ENCODE data around the gene IL17RC. TPM values are rescaled to one million over a fixed set of nuclear protein-coding genes. Genes with fewer than 3 reads are reported as not detected.
"Not testable (repeated sequence)": the region's sequence is repeated elsewhere in the genome, so short reads cannot be mapped to it uniquely, and the experiment has no call there.

The IL17RC gene, protein sequence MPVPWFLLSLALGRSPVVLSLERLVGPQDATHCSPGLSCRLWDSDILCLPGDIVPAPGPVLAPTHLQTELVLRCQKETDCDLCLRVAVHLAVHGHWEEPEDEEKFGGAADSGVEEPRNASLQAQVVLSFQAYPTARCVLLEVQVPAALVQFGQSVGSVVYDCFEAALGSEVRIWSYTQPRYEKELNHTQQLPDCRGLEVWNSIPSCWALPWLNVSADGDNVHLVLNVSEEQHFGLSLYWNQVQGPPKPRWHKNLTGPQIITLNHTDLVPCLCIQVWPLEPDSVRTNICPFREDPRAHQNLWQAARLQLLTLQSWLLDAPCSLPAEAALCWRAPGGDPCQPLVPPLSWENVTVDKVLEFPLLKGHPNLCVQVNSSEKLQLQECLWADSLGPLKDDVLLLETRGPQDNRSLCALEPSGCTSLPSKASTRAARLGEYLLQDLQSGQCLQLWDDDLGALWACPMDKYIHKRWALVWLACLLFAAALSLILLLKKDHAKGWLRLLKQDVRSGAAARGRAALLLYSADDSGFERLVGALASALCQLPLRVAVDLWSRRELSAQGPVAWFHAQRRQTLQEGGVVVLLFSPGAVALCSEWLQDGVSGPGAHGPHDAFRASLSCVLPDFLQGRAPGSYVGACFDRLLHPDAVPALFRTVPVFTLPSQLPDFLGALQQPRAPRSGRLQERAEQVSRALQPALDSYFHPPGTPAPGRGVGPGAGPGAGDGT
- total RNA-seq (2014; rRNA removed; shearing (Covaris generic)): 49.0 and 49.1 TPM in 2 replicates
- 70.7 and 72.3 TPM in 2 replicates for polyA plus RNA-seq (2015; cell fraction: cytosol; rRNA removed)
- 123 and 131 TPM in 2 replicates for polyA plus RNA-seq (2015; cell fraction: nucleus; rRNA removed)

DNA sequence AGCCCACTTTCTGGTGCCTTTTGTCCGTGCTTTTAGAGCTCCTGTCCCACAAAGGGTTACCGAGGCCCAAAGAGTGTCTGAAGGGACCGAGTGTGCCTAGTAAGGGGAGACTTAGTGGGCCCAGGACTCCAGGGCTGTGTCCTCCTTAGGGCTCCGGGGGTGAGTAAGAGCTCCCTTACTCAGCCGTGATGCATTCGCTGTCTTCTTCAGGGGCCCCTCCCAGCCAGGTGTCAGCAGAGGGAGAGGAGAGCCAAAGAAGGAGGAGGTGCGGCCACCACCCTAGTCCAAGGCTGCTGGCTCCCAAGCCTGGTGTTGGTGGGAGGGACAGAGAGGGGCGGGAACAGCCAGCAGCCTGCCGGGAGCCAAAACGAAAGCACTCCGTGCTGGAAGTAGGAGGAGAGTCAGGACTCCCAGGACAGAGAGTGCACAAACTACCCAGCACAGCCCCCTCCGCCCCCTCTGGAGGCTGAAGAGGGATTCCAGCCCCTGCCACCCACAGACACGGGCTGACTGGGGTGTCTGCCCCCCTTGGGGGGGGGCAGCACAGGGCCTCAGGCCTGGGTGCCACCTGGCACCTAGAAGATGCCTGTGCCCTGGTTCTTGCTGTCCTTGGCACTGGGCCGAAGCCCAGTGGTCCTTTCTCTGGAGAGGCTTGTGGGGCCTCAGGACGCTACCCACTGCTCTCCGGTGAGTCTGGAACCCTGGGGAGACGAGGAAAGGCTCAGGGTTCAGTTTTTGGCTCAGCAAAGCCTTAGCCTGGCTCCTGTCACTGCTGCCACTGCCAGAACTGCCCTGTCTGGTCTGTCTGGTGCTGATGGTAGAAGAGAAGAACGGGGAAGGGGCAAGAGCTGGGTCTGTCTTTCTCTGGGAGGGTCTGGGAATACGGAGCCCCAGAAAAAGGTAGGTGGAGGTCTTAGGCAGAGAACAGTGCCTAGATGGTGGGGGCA, at the start of gene IL17RC:
TSS of gene IL17RC (plus strand) at position 365 of the 947 bp plus-strand sequence. CDS start at position 583, 218 bp downstream.
- in situ Hi-C loops (cut with HindIII; ENCODE audit: low pct_unique_long_range_greater_than_20kb, low sequenced_read_pairs): no loop called here
- peak; percentile 81 for DNase-seq (ENCODE audit: low read depth, low spot score)

DNA sequence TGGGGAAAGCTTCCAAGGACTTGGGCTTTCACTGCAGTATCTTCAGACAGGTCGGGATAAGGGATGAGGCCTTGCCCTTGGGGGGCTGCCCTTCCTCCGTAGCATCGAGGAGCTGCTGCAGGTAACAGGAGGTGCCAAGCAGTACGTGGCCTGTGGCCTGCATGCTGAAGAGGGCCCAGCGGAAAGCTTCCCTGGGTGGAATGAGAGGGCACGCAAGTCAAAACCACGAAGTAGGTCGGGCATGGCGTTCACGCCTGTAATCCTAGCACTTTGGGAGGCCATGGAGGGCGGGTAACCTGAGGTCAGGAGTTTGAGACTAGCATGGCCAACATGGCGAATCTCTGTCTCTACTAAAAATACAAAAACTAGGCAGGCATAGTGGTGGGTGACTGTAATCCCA, 49.8 kb upstream of the IL17RC start:
- no peak for DNase-seq (ENCODE audit: low read depth, low spot score)
- in situ Hi-C loops (cut with HindIII; ENCODE audit: low pct_unique_long_range_greater_than_20kb, low sequenced_read_pairs): no loop called here

DNA sequence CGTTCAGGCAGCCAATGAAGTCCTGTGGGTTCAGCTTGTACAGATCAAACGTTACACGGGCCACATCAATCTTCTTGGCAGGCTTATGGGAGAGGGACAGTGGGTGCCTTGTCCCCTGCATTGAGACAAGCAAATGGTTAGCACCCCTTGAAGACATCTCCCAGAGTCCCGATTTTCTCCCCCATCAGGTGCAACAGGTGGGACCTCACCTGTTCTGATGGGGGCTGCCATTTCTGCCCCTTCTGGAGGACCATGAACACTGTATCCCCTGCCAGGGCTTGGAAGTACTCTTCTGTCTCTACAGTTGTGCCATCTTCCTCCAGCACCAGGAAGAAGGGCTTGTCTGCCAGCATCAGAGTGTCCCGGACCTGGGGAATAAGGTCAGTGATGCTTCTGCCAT, 46.9 kb upstream of the IL17RC start:
- DNase-seq (ENCODE audit: low read depth, low spot score): no peak
- in situ Hi-C loops (cut with HindIII; ENCODE audit: low pct_unique_long_range_greater_than_20kb, low sequenced_read_pairs): no loop called here

DNA sequence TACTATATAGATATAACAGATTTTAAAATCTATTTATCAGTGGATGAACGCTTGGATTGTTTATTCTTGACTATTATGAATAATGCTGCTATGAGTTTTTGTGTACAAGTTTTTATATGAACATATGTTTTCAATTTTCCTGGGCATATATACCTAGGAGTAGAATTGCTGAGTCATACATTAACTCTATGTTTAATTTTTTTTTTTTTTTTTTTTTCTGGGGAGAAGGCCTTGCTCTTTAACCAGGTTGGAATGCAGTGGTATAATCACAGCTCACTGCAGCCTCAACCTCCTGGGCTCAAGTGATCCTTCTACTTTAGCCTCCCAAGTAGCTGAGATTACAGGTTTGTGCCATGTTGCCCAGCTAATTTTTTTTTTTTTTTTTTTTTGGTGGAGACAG, 45.9 kb upstream of the IL17RC start:
- in situ Hi-C loops (cut with HindIII; ENCODE audit: low pct_unique_long_range_greater_than_20kb, low sequenced_read_pairs): no loop called here
- no peak for DNase-seq (ENCODE audit: low read depth, low spot score)

DNA sequence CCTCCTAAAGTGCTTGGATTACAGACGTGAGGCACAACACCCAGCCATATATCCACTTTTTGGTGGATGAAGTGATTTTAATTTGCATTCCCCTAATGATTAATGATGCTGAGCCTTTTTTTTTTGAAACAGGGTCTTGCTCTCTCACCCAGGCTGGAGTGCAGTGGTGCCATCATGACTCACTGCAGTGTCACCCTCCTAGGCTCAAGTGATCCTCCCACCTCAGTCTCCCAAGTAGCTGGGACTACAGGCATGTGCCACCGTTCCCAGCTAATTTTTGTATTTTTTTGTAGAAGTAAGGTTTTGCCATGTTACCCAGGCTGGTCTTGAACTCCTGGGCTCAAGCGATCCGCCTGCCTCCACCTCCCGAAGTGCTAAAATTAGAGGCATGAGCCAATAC, 44.8 kb upstream of the IL17RC start:
- in situ Hi-C loops (cut with HindIII; ENCODE audit: low pct_unique_long_range_greater_than_20kb, low sequenced_read_pairs); DNase-seq (ENCODE audit: low read depth, low spot score): not testable (repeated sequence)

DNA sequence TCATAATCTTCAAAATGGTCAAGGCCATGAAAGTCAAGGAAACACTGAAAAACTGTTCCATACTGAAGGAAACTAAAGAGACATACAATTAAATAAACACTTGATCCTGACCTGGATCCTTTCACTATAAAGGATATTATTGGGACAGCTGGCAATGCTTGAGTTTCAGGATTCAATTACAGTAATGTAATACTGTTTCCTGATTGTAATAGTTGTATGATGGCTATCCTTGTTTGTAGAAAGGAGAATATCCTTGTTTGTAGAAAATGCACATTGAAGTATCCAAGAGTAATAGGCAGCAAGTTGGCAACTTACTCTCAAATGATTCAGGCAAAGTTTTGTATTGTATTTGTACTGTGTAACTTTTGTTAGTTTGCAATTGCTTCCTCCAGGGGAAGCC, 41.5 kb upstream of the IL17RC start:
- in situ Hi-C loops (cut with HindIII; ENCODE audit: low pct_unique_long_range_greater_than_20kb, low sequenced_read_pairs): no loop called here
- DNase-seq (ENCODE audit: low read depth, low spot score): no peak

DNA sequence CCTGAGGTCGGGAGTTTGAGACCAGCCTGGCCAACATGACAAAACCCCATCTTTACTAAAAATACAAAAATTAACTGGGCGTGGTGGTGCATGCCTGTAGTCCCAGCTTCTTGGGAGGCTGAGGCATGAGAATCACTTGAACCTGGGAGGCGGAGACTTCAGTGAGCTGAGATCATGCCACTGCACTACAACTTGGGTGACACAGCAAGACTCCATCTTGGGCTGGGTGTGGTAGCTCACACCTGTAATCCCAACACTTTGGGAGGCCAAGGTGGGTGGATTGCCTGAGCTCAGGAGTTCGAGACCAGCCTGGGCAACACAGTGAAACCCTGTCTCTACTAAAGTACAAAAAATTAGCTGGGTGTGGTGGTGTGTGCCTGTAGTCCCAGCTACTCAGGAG, 40.6 kb upstream of the IL17RC start:
- DNase-seq (ENCODE audit: low read depth, low spot score); in situ Hi-C loops (cut with HindIII; ENCODE audit: low pct_unique_long_range_greater_than_20kb, low sequenced_read_pairs): not testable (repeated sequence)

DNA sequence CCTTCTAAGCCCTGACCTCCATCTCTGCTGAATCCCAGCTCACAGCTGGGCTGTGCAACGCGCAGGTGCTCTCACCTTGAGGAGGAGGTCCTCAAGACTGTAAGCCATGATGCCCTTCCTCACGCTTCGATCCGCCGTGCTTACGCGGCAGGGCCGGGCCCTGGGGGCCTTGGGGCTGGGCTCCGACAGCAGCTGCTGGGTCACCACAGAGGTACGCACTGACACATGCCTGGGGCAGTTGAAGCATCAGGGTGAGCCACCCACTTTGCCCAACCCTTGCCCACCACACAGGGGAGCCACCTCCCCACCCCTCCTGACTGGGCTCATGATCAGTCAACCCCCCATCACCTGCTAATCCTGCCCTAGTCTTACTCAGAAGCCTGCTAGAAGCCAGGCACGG, 39.9 kb upstream of the IL17RC start:
- in situ Hi-C loops (cut with HindIII; ENCODE audit: low pct_unique_long_range_greater_than_20kb, low sequenced_read_pairs): no loop called here
- no peak for DNase-seq (ENCODE audit: low read depth, low spot score)

DNA sequence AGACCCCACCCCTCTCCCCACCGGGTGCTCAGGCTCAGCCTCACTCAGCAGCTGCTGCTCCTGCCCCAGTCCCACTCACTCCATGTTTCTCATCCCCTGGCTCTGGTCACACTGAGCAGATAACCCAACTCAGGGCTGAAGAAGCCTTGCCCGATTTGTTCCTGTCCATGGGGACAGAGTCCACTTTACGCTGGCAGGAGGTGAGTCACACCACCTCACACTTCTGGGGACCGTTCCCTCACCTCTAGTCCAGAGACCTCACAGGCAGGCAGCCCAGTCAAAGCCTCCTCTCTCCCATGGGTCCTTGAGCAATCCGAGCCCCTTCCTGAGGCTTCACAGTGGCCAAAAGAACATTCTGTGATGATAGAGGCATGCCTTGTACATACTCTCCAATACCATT, 38.2 kb upstream of the IL17RC start:
- in situ Hi-C loops (cut with HindIII; ENCODE audit: low pct_unique_long_range_greater_than_20kb, low sequenced_read_pairs): no loop called here
- DNase-seq (ENCODE audit: low read depth, low spot score): no peak

DNA sequence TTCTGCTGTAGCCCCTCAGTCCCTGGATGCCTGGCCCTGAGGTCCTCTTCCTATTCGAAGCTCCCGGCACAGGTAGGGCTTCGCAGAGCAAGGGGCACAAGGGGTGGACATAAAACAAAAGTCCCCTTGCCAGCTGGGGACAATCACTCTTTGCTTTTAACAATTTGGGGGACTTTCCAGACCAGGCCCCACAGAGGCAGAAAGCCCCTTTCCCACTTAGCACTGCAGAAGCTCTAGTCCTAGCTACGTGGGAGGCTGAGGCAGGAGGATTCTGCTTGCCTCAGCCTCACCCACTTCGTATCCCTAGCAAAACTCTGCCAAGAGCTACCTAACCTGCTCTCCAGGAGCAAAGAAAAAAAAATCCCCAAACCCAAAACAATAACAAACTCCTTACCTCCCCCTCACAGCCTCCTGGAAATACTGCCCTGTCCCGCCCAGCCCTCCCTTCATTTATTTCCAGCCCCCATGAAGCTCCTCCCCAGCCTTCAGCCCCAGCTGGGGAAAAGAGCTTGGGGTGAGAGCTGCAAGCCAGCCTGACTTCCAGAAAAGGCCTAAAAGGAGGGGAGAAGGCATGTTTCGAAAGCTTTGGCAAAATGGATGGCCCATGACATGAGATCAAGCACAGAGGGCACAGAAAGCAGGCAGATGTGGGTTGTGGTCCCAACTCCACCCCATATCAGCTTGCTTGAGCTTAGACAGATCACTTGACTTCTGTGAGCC, 36.9 kb upstream of the IL17RC start, which contains the start of gene CIDEC:
TSS of gene CIDEC (minus strand) at position 424 of the 720 bp plus-strand sequence. CDS start 1,767 bp downstream, outside the sequence.
- in situ Hi-C loops (cut with HindIII; ENCODE audit: low pct_unique_long_range_greater_than_20kb, low sequenced_read_pairs): no loop called here
- DNase-seq (ENCODE audit: low read depth, low spot score): no peak

DNA sequence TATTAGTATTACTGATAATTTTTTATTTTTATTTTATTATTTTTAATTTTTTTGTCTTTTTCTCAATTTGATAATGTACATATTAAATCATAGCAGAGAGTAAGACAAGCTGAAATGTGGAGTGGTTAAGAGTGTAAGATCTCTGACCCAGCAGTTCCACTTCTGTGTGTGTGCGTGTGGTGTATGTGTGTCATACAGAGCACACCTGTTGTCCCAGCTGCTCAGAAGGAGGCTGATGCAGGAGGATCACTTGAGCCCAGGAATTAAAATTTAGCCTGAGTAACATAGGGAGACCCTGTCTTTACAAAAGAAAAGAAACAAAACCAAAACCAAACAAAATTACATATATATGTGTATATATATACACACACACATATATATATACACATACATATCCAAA, 35.5 kb upstream of the IL17RC start:
- no peak for DNase-seq (ENCODE audit: low read depth, low spot score)
- in situ Hi-C loops (cut with HindIII; ENCODE audit: low pct_unique_long_range_greater_than_20kb, low sequenced_read_pairs): no loop called here

DNA sequence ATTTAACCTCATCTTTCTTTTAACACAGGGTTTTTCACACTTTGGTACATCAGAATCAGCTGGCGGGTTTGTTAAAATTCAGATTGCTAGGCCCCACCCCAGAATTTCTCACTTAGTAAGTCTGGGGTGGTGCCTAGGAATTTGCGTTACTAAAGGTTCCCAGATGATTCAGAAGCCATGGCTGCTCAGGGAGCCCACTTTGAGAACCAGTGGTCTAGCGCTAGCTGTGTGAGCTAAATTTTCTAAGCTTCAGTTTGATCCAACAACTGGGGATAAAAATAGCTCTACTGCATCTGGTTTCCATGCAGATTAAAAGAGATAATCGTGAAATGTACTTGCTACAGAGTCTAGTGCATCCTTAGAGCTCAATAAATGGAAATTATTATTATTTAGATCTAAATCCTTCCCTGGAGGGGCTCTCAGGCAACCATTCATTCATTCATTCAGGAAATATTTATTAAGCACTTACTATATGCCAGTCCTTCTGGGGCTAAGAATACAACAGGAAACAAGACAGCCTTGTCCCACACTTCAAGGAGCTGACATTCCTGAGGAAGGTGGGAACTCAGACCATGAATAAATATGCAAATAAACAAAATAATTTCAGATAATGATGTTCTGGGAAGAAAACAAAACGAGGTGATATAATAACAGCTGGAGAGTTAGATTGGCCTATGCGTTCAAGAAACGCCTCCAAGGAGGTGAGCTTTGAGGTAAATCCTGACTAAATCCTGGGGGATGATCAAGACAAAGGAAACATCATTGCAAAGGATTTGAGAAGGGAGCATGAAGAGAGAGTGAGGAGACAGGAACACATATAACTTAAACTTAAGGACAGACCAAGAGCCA, 33.0 kb upstream of the IL17RC start:
- in situ Hi-C loops (cut with HindIII; ENCODE audit: low pct_unique_long_range_greater_than_20kb, low sequenced_read_pairs): no loop called here
- no peak for DNase-seq (ENCODE audit: low read depth, low spot score)

DNA sequence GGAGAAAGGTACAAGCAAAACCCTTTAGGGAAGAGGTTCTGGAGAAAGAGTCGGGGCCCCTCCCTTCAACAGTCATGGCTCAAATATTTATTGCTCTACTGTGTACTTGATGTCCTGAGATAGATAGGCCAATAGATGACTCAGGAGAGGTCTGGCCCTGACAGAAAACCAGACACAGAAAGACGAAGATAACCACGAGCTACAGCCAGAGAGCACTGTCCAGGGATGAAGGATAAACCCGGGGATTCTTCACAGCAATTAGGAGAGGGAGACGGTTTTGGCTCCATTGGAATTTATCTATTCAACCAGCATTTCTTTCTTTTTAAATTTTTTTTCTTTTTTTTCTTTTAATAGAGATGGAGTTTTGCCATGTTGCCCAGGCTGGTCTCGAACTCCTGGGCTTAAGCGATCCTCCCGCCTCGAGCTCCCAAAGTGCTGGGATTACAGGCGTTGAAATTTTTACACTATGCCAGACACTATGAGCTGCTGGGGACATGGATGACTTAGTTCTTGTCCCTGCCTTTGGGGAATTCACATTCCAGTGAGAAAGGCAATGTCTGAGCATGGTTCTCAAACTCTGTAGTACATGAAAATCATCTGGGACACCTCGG, 32.2 kb upstream of the IL17RC start:
- in situ Hi-C loops (cut with HindIII; ENCODE audit: low pct_unique_long_range_greater_than_20kb, low sequenced_read_pairs): no loop called here

DNA sequence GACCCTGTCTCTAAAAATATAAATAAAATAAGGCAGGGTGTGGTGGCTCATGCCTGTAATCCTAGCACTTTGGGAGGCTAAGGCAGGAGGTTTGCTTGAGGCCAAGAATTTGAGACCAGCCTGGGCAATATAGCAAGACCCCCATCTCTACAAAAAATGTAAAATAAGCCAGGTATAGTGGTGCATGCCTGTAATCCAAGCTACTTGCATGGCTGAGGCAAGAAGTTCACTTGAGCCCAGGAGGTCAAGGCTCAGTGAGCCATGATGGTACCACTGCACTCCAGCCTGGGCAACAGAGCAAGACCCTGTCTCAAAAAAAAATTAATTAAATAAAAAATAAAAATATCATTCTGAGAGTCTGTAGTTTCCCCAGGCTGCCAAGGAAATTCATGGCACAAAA, 30.6 kb upstream of the IL17RC start:
- DNase-seq (ENCODE audit: low read depth, low spot score): no peak
- in situ Hi-C loops (cut with HindIII; ENCODE audit: low pct_unique_long_range_greater_than_20kb, low sequenced_read_pairs): no loop called here

More for the DNA sequence above, 32.2 kb upstream of the IL17RC start:
- DNase-seq (ENCODE audit: low read depth, low spot score): no peak

DNA sequence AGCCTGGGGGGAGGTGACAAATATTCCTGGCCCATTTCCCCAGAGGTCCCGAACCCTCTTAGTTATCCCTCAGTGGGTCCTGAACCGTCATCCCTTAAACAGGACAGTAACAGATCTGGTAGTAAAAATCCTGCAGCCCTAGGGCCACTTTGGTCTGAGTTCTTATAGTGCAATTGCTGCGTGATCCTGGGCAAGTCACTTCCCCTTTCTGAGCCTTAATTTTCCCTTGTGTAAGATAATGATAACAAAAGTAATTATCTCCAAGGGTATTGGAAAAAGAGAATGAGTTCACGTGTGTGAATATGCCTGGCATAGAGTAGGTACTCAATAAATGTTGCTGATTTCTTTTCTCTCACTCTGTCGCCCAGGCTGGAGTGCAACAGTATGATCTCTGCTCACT, 29.4 kb upstream of the IL17RC start:
- in situ Hi-C loops (cut with HindIII; ENCODE audit: low pct_unique_long_range_greater_than_20kb, low sequenced_read_pairs): no loop called here
- no peak for DNase-seq (ENCODE audit: low read depth, low spot score)

DNA sequence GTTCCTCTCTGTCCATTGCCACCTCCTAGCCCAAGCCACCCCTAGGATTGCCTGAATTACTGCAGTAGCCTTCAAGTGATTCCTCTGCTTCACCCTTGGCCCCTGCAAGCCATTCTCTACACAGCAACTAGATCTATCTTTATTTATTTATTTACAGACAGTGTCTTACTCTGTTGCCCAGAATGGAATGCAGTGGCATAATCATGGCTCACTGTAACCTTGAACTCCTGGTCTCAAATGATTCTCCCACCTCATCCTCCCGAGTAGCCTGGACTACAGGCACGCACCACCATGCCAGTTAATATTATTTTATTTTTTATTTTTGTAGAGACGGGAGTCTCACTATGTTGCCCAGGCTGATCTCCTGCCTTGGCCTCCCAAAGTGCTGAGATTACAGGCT, 28.4 kb upstream of the IL17RC start:
- in situ Hi-C loops (cut with HindIII; ENCODE audit: low pct_unique_long_range_greater_than_20kb, low sequenced_read_pairs): no loop called here
- no peak for DNase-seq (ENCODE audit: low read depth, low spot score)
